ENCODE results near the gene KERA.

GRCh38 chr12:91017043-91017442 is 40.8 kb downstream of the KERA start:
- TF ChIP-seq CTCF (IDR thresholded peaks at IDR 0.05 in 8 of 11, conservative IDR thresholded peaks at IDR 0.05 in 3 of 11), result no peak
- TF ChIP-seq POLR2AphosphoS5 (IDR thresholded peaks at IDR 0.05), result no peak
- TF ChIP-seq POLR2A (IDR thresholded peaks at IDR 0.05), result no peak
